GM06990 (cell line): ENCODE results near the gene TPH2.

Experiments
- DNase-seq: peaks from one replicate; pipeline ENCODE4 v3.0.0-alpha.2; 2011; ENCODE audit not compliant: insufficient read length; ENCODE audit errors: extremely low read depth
- H3K27me3 ChIP-seq: replicated peaks from 2 replicates; pipeline ENCODE4 v1.6.0; 2011; ENCODE audit warnings: low read length; ENCODE audit not compliant: control insufficient read depth, insufficient read depth
- H3K36me3 ChIP-seq: 2 replicates; pipeline ENCODE4 v1.5.1; 2011; ENCODE audit warnings: low read length; ENCODE audit not compliant: control insufficient read depth, insufficient read depth
- H3K4me3 ChIP-seq: replicated peaks from 2 replicates; pipeline ENCODE4 v1.5.1; 2011; ENCODE audit warnings: low read depth, mild to moderate bottlenecking, control low read depth, low read length
- CTCF ChIP-seq: IDR thresholded peaks from 2 replicates; pipeline ENCODE4 v1.5.1; 2011; ENCODE audit warnings: low read length, control low read depth, mild to moderate bottlenecking, inconsistent platforms; ENCODE audit not compliant: insufficient read depth, poor library complexity, severe bottlenecking

Gene TPH2

GRCh38 chr12:71958993-71959578 lies 20.4 kb downstream of the TPH2 start:
- no peaks in the 10 kb centered on the region for H3K36me3 ChIP-seq
- H3K4me3 ChIP-seq, result no peak overlapping the region
- TF ChIP-seq CTCF, result no peak
- no peaks in the 10 kb centered on the region for H3K27me3 ChIP-seq
- DNase-seq, result no peak

- TF ChIP-seq CTCF, result no peak
Measured at GRCh38 chr12:71967211-71967610, 28.6 kb downstream of the TPH2 start.

DNA sequence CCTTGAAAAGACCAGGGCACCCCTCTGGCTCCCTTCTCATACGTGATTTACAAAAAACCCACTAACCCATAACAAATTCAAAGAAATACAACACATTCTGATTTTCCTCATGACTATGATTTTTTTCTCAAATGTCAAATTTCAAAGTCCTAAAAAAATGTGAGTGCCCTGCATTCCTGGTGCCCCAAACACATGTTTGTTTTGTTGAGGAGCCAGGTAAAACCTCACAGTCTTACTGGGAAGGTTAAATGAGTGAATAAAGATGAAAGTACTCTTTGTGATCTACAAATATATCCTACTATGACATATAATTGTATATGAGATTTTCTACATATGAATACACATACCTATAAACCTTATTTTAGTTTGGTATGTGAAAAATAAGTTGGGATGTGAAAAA lies 30.7 kb downstream of the TPH2 start:
- Histone ChIP-seq H3K36me3 (no peaks in the 10 kb centered on the region), H3K27me3 (no peaks in the 10 kb centered on the region; the same call in 1 of the 2 replicates), H3K4me3 (no peak overlapping the region)
- no peak for DNase-seq
- no peak for TF ChIP-seq CTCF

More at GRCh38 chr12:71967211-71967610, 28.6 kb downstream of the TPH2 start:
- DNase-seq, result no peak
- no peak overlapping the region for H3K4me3 ChIP-seq
- H3K27me3 ChIP-seq, result no peaks in the 10 kb centered on the region
- H3K36me3 ChIP-seq, result no peaks in the 10 kb centered on the region

GRCh38 chr12:71970031-71970430 lies 31.4 kb downstream of the TPH2 start:
- no peak for TF ChIP-seq CTCF
- DNase-seq, result no peak
- no peaks in the 10 kb centered on the region for H3K36me3 ChIP-seq

GRCh38 chr12:71972441-71973074 lies 33.9 kb downstream of the TPH2 start:
- no peak for TF ChIP-seq CTCF
- H3K4me3 ChIP-seq, result no peak overlapping the region
- no peaks in the 10 kb centered on the region; the same call in 1 of the 2 replicates for H3K27me3 ChIP-seq
- DNase-seq, result no peak
- H3K36me3 ChIP-seq, result no peaks in the 10 kb centered on the region

More at GRCh38 chr12:71970031-71970430, 31.4 kb downstream of the TPH2 start:
- Histone ChIP-seq H3K27me3 (no peaks in the 10 kb centered on the region; the same call in 1 of the 2 replicates), H3K4me3 (no peak overlapping the region)
